Adrenal gland (tissue), 12 donors: ENCODE data around the gene TUBGCP5. TPM values are rescaled to one million over a fixed set of nuclear protein-coding genes. Genes with fewer than 3 reads are reported as not detected.

Experiments used
- DNase-seq, 7 donors: peaks; one replicate each; pipeline ENCODE4 v3.0.0-alpha.2; 2019 to 2020
- H3K27ac ChIP-seq, 5 donors: fragments of 200-600 bp; sonication (generic) in 4 of 5; 1 replicate in 3 of 5; 2 replicates in 2 of 5; pipeline versions ENCODE4 v1.5.1 to v1.8.0; 2016 to 2020; ENCODE audit warnings: mild to moderate bottlenecking in 1 of 5
- H3K27me3 ChIP-seq: fragments of 200-600 bp; 2 replicates; pipeline ENCODE4 v1.8.0; 2021
- H3K36me3 ChIP-seq, 2 donors: fragments of 200-600 bp; replicated peaks in 1 of 2; 1 replicate in 1 of 2; 2 replicates in 1 of 2; pipeline versions ENCODE4 v1.5.1 to v1.8.0; 2018 to 2022
- H3K4me1 ChIP-seq, 2 donors: fragments of 200-600 bp; replicated peaks in 1 of 2; 1 replicate in 1 of 2; 2 replicates in 1 of 2; pipeline versions ENCODE4 v1.5.1 to v1.8.0; 2018 to 2021
- H3K4me3 ChIP-seq, 4 donors: fragments of 200-600 bp; sonication (generic) in 3 of 4; one replicate each; pipeline ENCODE4 v1.5.1; 2016 to 2018
- H3K9me3 ChIP-seq, 3 donors: fragments of 200-600 bp; sonication (generic) in 1 of 3; replicated peaks in 1 of 3; 1 replicate in 2 of 3; 2 replicates in 1 of 3; pipeline versions ENCODE4 v1.5.1 to v1.8.0; 2016 to 2021
- CTCF ChIP-seq, 6 experiments: fragments of 450-650 bp in 4 of 6; fragments of 200-600 bp in 2 of 6; sonication (generic) in 1 of 6; IDR thresholded peaks; 1 replicate in 5 of 6; 2 replicates in 1 of 6; pipeline versions ENCODE4 v1.5.1 to v1.8.0; 2016 to 2021; ENCODE audit warnings: antibody characterized with exemption in 6 of 6, mild to moderate bottlenecking in 2 of 6, moderate library complexity in 1 of 6
- POLR2A ChIP-seq, 2 donors: fragments of 450-650 bp; IDR thresholded peaks; one replicate each; pipeline ENCODE4 v1.6.1; 2017; ENCODE audit warnings: antibody characterized with exemption in 2 of 2, mild to moderate bottlenecking in 2 of 2, moderate library complexity in 1 of 2
- WGBS, 4 donors: extraction: QIAGEN DNeasy Blood & Tissue Kit in 2 of 4; methylation state at CpG; one replicate each; pipeline versions ENCODE4 v1.1.5 to v1.1.7; 2013 to 2017; 5-methylcytosine and 5-hydroxymethylcytosine counted together
- intact Hi-C, 2 donors: fragments of 100-400 bp; cut with DNase I; formaldehyde crosslinking; loops; one replicate each; pipeline versions ENCODE4 v1.14.1 to v1.15.0; 2022 to 2023
- polyA plus RNA-seq, 3 donors: library from polyadenylated mRNA; stranded (reverse); fragments of 200-250 nt in 2 of 3; fragments of 350-450 nt in 1 of 3; fragmentation: Illumina TruSeq in 1 of 3; extraction: RNeasy Lipid Tissue Mini Kit (QIAGEN cat#74804) in 1 of 3; gene quantifications; one replicate each; pipeline ENCODE4 v1.2.3, GENCODE V29; 2013 to 2014
- total RNA-seq, 9 donors: library from RNA; depleted of rRNA in 4 of 9; stranded (reverse); fragments of >200 nt in 4 of 9; fragments of 120-200 nt in 1 of 9; fragmentation: NEBNext Ultra II Directional in 1 of 9; extraction: Animal tissue kit (Norgen Biotek cat#: 25700) in 1 of 9; gene quantifications; one replicate each; pipeline versions ENCODE4 v1.1.0 to v1.2.4, GENCODE V29; 2013 to 2023
- donor health status: healthy with polysubstance abuse.
- donor health status: Bipolar disorder and iron deficiency.
- donor health status: DM: yes; HTN: yes; CAD: no.
- donor health status: DM: no; HTN: no; CAD: no.
- donor health status: DM: no; HTN: no; CAD: no.
- donor health status: DM: yes; HTN: yes; CAD: no.

Gene TUBGCP5
- total and polyA plus RNA-seq, 12 donors = 7.9 to 32.4 (median 20.6) TPM

- intact Hi-C loops = no loop called here
- peaks cover 0 to 18% of the 10 kb centered on the region in 2 donors for H3K4me1 ChIP-seq
- 62 to 66% (median 64%) methylated on average over 5 of the region's 5 CpGs for WGBS, 4 donors
Measured at GRCh38 chr15:22973286-22973685, 66.1 kb downstream of the TUBGCP5 start.

GRCh38 chr15:22969489-22969888 lies 69.9 kb downstream of the TUBGCP5 start:
- no peak overlapping the region for H3K4me3 ChIP-seq
- H3K27ac ChIP-seq = no peak overlapping the region
- TF ChIP-seq POLR2A (IDR thresholded peaks at IDR 0.05) (no peak), CTCF (IDR thresholded peaks at IDR 0.05) (no peak)
- H3K27me3 ChIP-seq = no peaks in the 10 kb centered on the region
- H3K4me1 ChIP-seq = peaks cover 0 to 26% of the 10 kb centered on the region in 2 donors
- intact Hi-C loops = no loop called here
- no peak for DNase-seq
- no peaks in the 10 kb centered on the region for H3K9me3 ChIP-seq
- H3K36me3 ChIP-seq = no peaks in the 10 kb centered on the region
- 95 to 98% (median 96%) methylated on average over 3 of the region's 3 CpGs for WGBS, 4 donors

More at GRCh38 chr15:22973286-22973685, 66.1 kb downstream of the TUBGCP5 start:
- Histone ChIP-seq H3K4me3 (no peak overlapping the region), H3K9me3 (no peaks in the 10 kb centered on the region), H3K27ac (no peak overlapping the region), H3K27me3 (no peaks in the 10 kb centered on the region), H3K36me3 (no peaks in the 10 kb centered on the region)
- TF ChIP-seq CTCF (IDR thresholded peaks at IDR 0.05) (no peak), POLR2A (IDR thresholded peaks at IDR 0.05) (no peak)
- peak in 1 of 7 donors; percentile 21 for DNase-seq

GRCh38 chr15:22968366-22968765 lies 71.0 kb downstream of the TUBGCP5 start:
- intact Hi-C loops = no loop called here
- Histone ChIP-seq H3K4me3 (no peak overlapping the region), H3K36me3 (no peaks in the 10 kb centered on the region), H3K4me1 (peaks cover 0 to 34% of the 10 kb centered on the region in 2 donors), H3K9me3 (no peaks in the 10 kb centered on the region), H3K27me3 (no peaks in the 10 kb centered on the region), H3K27ac (no peak overlapping the region)
- peak in 2 of 7 donors; percentile 13 to 30 for DNase-seq
- TF ChIP-seq POLR2A (IDR thresholded peaks at IDR 0.05) (no peak), CTCF (IDR thresholded peaks at IDR 0.05) (no peak)
- WGBS, 4 donors = 29 to 50% (median 32%) methylated on average over 5 of the region's 5 CpGs

GRCh38 chr15:22967084-22967770 lies 72.1 kb downstream of the TUBGCP5 start:
- WGBS, 4 donors = 91 to 96% (median 94%) methylated on average over 11 to 15 of the region's 15 CpGs
- no peak overlapping the region for H3K4me3 ChIP-seq
- no peaks in the 10 kb centered on the region for H3K9me3 ChIP-seq
- no peaks in the 10 kb centered on the region for H3K36me3 ChIP-seq
- peaks cover 0 to 38% of the 10 kb centered on the region in 2 donors for H3K4me1 ChIP-seq
- intact Hi-C loops = no loop called here
- no peaks in the 10 kb centered on the region for H3K27me3 ChIP-seq
- H3K27ac ChIP-seq = no peak overlapping the region
- peak in 1 of 7 donors; percentile 8 for DNase-seq
- no peak for TF ChIP-seq POLR2A (IDR thresholded peaks at IDR 0.05)
- no peak for TF ChIP-seq CTCF (IDR thresholded peaks at IDR 0.05)
